Effector memory CD8-positive, alpha-beta T cell (primary cell): Measurements from ENCODE around the gene PDCL2.
"Not testable (repeated sequence)": the region's sequence is repeated elsewhere in the genome, so short reads cannot be mapped to it uniquely, and the experiment has no call there.

Experiments used
- ATAC-seq: fragments of 150-1000 bp; cut with Tn5 transposase; replicated peaks from 2 replicates; pipeline ENCODE4 v1.10.0; 2021; ENCODE audit warnings: mild to moderate bottlenecking, moderate library complexity
- DNase-seq, 3 experiments: peaks; one replicate each; pipeline ENCODE4 v3.0.0; 2021
- H3K27ac Mint-ChIP-seq, 2 donors: one replicate each; pipeline ENCODE4 v1.8.0; 2022; ENCODE audit warnings: mild to moderate bottlenecking in 2 of 2, mixed read lengths in 2 of 2, moderate library complexity in 2 of 2
- H3K27me3 Mint-ChIP-seq, 2 donors: one replicate each; pipeline ENCODE4 v1.8.0; 2022; ENCODE audit warnings: mixed read lengths in 2 of 2
- H3K36me3 Mint-ChIP-seq: one replicate; pipeline ENCODE4 v1.8.0; 2022; ENCODE audit warnings: mild to moderate bottlenecking, moderate library complexity, mixed read lengths; ENCODE audit not compliant: insufficient read depth
- H3K4me1 Mint-ChIP-seq, 2 donors: one replicate each; pipeline ENCODE4 v1.8.0; 2022; ENCODE audit warnings: low read depth in 2 of 2, mixed read lengths in 2 of 2
- H3K4me3 Mint-ChIP-seq, 2 donors: one replicate each; pipeline ENCODE4 v1.8.0; 2022; ENCODE audit warnings: mild to moderate bottlenecking in 2 of 2, mixed read lengths in 2 of 2, moderate library complexity in 2 of 2
- H3K9me3 Mint-ChIP-seq, 2 donors: one replicate each; pipeline ENCODE4 v1.8.0; 2022; ENCODE audit warnings: mixed read lengths in 2 of 2

Gene PDCL2

DNA sequence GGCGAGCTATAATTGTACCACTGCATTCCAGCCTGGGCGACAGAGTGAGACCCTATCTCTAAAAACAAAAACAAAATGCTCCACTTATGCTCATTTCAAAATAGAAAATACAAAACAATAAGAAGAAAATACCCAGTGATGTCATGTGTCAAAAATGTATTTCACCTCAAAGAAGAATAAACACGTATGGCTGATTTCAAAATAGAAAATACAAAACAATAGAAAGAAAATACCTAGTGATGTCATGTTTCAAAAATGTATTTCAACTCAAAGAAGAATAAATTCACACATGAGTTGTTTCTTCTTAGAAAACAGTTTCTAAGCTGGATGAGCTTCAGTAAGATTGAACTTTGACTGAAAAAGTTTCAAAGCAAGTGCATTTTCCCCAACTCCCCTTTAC lies 20.3 kb upstream of the PDCL2 start:
- Mint-ChIP-seq H3K27me3 (peaks cover 0 to 2% of the 10 kb centered on the region in 2 donors), H3K4me3 (no peak overlapping the region), H3K9me3 (no peaks in the 10 kb centered on the region), H3K36me3 (no peaks in the 10 kb centered on the region), H3K27ac (no peak overlapping the region), H3K4me1 (peaks cover 0 to 6% of the 10 kb centered on the region in 2 donors)
- DNase-seq (no peak), ATAC-seq (no peak)

DNA sequence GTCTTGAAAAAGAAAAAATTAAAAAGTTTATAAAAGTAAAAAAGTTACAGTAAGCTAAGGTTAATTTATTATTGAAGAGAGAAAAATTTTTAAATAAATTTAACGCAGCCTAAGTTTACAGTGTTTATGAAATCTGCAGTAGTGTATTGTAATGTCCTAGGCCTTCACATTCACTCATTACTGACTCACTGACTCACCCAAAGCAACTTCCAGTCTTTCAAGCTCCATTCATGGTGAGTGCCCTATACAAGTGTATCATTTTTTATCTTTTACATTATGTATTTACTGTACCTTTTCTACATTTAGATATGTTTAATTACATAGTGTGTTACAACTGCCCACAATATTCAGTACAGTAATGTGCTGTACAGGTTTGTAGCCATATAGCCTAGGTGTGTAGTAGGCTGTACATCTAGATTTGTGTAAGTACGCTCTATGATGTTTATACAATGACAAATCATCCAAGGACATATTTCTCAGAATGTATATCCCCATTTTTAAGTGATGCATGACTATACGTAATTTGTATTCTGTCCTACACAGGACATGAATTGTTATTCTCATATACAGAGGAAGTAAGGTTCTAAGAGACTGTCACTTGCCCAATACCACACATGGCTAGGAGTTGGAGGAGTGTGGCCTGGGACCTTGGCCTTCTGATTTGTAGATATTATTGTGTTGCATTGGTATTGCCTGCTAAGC lies 19.5 kb upstream of the PDCL2 start:
- Mint-ChIP-seq H3K9me3 (no peaks in the 10 kb centered on the region), H3K27me3 (no peaks in the 10 kb centered on the region), H3K4me1 (peaks cover 0 to 6% of the 10 kb centered on the region in 2 donors), H3K36me3 (no peaks in the 10 kb centered on the region), H3K27ac (no peak overlapping the region), H3K4me3 (no peak overlapping the region)
- DNase-seq: no peak
- ATAC-seq: no peak

DNA sequence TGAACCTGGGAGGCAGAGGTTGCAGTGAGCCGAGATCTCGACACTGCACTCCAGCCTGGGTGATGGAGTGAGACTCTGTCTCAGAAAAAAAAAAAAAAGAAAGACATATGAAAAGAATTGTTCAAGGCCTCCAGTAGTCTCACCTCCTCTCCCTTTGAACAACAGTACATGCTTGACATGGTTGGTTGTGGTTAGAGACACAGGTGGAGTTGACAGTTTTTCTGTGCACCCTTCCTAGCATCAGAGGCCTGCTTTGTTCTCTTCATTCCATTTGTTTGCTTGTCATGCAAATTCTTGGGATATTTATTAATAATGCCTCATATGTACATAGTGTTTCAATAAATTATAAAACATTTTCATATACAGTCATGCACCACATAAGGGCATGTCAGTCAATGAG lies 18.3 kb upstream of the PDCL2 start:
- H3K36me3 Mint-ChIP-seq: no peaks in the 10 kb centered on the region
- peaks cover 0 to 6% of the 10 kb centered on the region in 2 donors for H3K4me1 Mint-ChIP-seq
- ATAC-seq (peak; percentile 15), DNase-seq (no peak)
- peak overlapping the region in 1 of 2 donors; percentile 75 for H3K4me3 Mint-ChIP-seq
- H3K27me3 Mint-ChIP-seq: peaks cover 0 to 1% of the 10 kb centered on the region in 2 donors
- peak overlapping the region in 1 of 2 donors; percentile 88 for H3K27ac Mint-ChIP-seq
- H3K9me3 Mint-ChIP-seq: no peaks in the 10 kb centered on the region

DNA sequence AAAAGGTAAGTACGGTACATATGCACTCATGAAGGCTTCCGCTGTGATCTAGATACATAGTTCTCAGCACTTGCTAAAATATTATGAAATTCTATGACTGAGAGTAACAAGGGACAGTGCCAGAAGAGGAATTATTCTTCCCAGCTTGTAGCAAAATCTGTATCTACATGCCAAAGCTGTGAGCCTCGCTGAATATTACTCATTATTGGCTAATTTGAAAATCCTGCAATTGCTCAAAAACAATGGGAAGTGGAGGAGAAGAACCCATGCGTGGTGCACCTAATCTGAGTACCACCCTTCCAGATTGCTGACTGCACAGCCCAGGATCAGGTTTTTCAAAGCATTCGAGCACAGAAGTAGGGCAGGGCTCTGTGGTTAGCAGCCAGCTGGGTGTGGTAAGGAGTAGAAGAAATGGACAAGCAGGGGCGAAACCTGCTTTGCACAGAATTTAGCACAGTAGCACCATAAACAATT lies 17.4 kb upstream of the PDCL2 start:
- peak overlapping the region in 1 of 2 donors; percentile 88 for H3K27ac Mint-ChIP-seq
- H3K4me3 Mint-ChIP-seq: peak overlapping the region; percentile 25 to 75
- H3K27me3 Mint-ChIP-seq: peaks cover 6 to 8% of the 10 kb centered on the region in 2 donors
- ATAC-seq: peak; percentile 88
- peak in 1 of 3 experiments; percentile 8 for DNase-seq
- H3K4me1 Mint-ChIP-seq: peaks cover 0 to 6% of the 10 kb centered on the region in 2 donors
- H3K36me3 Mint-ChIP-seq: no peaks in the 10 kb centered on the region
- no peaks in the 10 kb centered on the region for H3K9me3 Mint-ChIP-seq

DNA sequence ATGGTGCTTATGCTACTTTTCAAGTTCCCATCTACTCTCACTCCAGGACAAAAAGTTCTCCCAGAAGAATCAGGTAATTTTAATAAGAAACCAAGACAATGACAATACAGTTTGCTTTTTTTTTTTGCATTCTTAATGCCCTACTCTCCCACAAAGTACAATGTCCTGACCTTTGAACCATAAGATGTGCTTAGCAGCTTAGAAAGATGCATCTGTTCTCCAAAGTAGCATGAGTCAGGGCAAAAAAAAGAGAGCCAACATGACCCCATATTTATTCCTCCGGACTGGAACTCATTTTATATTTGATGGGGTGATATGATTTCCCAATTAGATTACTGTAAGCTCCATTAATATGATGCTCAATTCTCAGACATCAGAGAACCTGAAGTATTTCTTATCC lies 16.5 kb upstream of the PDCL2 start:
- Mint-ChIP-seq H3K27me3 (peaks cover 6 to 8% of the 10 kb centered on the region in 2 donors), H3K36me3 (no peaks in the 10 kb centered on the region), H3K27ac (no peak overlapping the region)

DNA sequence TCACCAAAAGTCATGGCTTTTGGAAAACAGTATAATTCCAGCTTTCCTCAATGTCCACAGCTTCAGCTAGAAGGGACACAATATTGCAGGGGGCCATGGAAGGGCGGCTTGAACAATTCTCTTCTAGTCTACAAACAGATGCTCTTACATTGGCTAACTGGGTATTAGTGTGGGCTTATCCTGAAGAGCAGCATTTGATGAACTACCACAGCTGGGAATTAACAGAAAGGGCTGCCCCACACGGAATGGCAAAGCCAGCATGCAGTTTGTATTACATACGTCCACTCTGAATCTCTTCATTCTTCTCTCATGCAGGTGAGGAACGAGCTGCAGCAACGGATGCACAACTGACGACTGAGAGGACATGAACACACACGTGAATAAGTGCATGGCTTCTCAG lies 13.0 kb upstream of the PDCL2 start:
- ATAC-seq (no peak), DNase-seq (no peak)
- Mint-ChIP-seq H3K4me1 (peaks cover 0 to 6% of the 10 kb centered on the region in 2 donors), H3K4me3 (no peak overlapping the region), H3K27ac (no peak overlapping the region), H3K27me3 (peaks cover 6 to 8% of the 10 kb centered on the region in 2 donors), H3K36me3 (no peaks in the 10 kb centered on the region), H3K9me3 (no peaks in the 10 kb centered on the region)

More for the DNA sequence above, 16.5 kb upstream of the PDCL2 start:
- H3K4me3 Mint-ChIP-seq: no peak overlapping the region
- no peaks in the 10 kb centered on the region for H3K9me3 Mint-ChIP-seq
- ATAC-seq (no peak), DNase-seq (no peak)
- peaks cover 0 to 6% of the 10 kb centered on the region in 2 donors for H3K4me1 Mint-ChIP-seq

DNA sequence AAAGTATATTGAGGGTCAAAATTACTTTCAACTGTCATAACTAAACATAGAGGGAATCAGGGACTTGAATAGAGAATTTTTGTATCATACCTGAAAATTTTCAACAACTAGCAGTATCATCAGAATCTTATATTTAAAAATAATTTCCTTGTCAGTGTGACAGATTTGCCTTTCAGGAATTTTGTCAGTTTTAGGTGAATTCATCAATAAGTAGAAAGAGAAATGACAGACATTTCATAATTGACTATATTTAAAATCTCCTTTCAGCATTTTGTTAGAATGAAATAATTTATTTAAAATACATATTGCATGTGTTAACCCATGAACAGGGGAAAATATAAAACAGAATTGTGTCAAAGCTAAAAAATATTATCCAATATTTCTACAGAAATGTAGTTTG lies 8.6 kb upstream of the PDCL2 start:
- DNase-seq (no peak), ATAC-seq (no peak)
- no peaks in the 10 kb centered on the region for H3K36me3 Mint-ChIP-seq
- peaks cover 6 to 13% of the 10 kb centered on the region in 2 donors for H3K27me3 Mint-ChIP-seq
- H3K27ac Mint-ChIP-seq: no peak overlapping the region
- no peaks in the 10 kb centered on the region for H3K4me1 Mint-ChIP-seq
- no peaks in the 10 kb centered on the region for H3K9me3 Mint-ChIP-seq
- no peak overlapping the region for H3K4me3 Mint-ChIP-seq

DNA sequence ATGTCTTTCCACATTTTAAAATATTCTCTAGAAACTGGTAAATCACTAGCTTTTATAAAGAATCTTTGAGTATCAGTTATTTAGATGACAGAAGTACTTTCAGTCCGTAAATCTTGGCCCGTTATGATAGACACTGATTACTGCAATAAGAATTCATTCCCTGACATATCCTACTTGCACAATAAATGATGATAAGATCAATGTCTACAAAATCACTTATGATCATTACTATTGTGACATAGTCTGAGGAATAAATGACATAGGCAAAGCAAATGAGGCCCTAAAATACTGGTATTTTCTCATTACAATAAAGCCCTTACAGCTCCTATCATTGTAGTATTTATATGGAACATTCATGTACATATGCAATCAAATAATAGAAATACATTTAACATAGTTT lies 6.6 kb upstream of the PDCL2 start:
- Mint-ChIP-seq H3K36me3 (no peaks in the 10 kb centered on the region), H3K4me3 (no peak overlapping the region), H3K4me1 (no peaks in the 10 kb centered on the region), H3K9me3 (no peaks in the 10 kb centered on the region), H3K27ac (no peak overlapping the region), H3K27me3 (peaks cover 0 to 5% of the 10 kb centered on the region in 2 donors)
- no peak for ATAC-seq
- no peak for DNase-seq

DNA sequence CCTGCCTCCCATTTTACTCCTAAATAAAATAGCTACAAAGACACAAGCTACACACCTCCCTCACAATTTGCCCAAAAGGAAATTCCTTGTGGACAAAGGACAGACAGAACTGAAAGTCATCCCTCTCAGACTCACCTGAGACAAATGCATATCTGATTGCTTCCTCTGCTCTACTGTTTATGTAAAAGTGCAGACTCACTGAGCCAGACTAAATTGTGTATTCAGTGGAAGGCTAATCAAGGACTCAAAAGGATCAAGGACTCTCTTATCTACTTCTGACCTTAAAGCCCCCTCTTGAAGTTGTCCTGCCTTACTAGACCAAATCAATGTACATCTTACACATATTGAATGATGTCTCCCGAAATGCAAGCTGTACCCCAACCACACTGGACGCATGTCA lies 3.9 kb downstream of the PDCL2 start:
- H3K36me3 Mint-ChIP-seq: no peaks in the 10 kb centered on the region
- ATAC-seq (no peak), DNase-seq (no peak)
- H3K4me1 Mint-ChIP-seq: no peaks in the 10 kb centered on the region
- peaks cover 2 to 15% of the 10 kb centered on the region in 2 donors for H3K9me3 Mint-ChIP-seq
- H3K27ac Mint-ChIP-seq: no peak overlapping the region
- peaks cover 15 to 22% of the 10 kb centered on the region in 2 donors for H3K27me3 Mint-ChIP-seq
- no peak overlapping the region for H3K4me3 Mint-ChIP-seq

DNA sequence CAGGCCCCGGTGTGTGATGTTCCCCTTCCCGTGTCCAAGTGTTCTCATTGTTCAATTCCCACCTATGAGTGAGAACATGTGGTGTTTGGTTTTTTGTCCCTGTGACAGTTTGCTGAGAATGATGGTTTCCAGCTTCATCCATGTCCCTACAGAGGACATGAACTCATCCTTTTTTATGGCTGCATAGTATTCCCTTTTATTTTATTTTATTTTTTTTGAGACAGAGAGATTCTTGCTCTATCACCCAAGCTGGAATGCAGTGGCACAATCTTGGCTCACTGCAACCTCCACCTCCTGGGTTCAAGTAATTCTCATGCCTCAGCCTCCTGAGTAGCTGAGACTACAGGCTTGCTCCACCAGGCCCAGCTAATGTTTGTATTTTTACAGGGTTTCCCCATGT lies 9.3 kb downstream of the PDCL2 start:
- not testable (repeated sequence) for DNase-seq, H3K36me3 Mint-ChIP-seq, H3K9me3 Mint-ChIP-seq, H3K4me1 Mint-ChIP-seq, H3K27ac Mint-ChIP-seq, H3K27me3 Mint-ChIP-seq, ATAC-seq, H3K4me3 Mint-ChIP-seq

DNA sequence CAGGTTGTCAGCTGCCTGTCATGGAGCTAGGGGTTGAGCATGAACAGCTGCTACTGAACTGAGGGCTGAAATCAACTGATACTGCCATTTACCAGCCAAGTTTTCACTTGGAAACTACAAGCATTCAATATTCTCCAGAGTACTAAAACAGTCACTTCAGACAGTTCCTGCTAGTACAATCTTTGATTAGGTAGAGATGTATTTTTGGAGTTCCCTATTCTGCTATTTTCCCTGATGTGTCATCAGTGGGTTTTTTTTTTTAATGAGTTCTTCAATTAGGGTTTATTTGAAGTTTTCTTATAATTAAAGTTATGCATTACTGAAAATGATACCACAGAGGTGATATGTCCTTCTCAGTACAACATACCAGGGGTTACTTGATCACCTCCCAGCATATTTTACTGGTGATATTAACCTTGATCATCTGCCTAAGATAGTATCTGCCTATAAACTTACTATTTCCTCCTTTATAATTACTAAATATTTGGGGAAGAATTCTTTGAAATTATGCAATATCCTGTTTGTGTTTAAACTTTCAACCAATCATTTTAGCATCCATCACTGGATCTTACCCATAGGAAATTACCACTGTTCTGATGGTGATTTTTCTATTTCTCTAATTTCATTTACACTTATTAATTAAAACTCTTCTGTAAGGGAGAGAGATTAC lies 13.6 kb downstream of the PDCL2 start:
- H3K4me1 Mint-ChIP-seq: no peaks in the 10 kb centered on the region
- no peak for ATAC-seq
- H3K9me3 Mint-ChIP-seq: peaks cover 4% of the 10 kb centered on the region in 2 donors
- H3K27me3 Mint-ChIP-seq: peaks cover 3 to 6% of the 10 kb centered on the region in 2 donors
- H3K4me3 Mint-ChIP-seq: no peak overlapping the region
- DNase-seq: no peak
- H3K27ac Mint-ChIP-seq: no peak overlapping the region
- H3K36me3 Mint-ChIP-seq: no peaks in the 10 kb centered on the region

DNA sequence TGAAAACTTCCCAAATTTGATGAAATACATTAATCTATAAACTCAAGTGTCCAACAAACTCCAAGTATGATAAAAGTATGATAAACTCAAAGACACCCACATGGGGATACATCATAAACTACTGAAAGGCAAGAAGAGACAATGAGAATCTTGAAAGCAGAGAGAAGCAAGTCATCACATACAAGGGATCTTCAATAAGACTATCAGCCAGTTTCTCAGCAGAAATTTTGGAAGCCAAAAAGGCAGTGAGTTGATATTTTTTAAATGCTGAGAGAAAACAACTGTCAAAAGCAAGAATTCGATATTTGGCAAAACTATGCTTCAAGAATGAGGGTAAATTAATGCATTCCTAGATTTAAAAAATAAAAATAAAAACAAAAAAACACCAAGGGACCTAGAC lies 16.5 kb downstream of the PDCL2 start:
- Mint-ChIP-seq H3K9me3 (peaks cover 0 to 4% of the 10 kb centered on the region in 2 donors), H3K27ac (no peak overlapping the region), H3K4me3 (no peak overlapping the region), H3K27me3 (peaks cover 0 to 6% of the 10 kb centered on the region in 2 donors), H3K36me3 (no peaks in the 10 kb centered on the region), H3K4me1 (no peaks in the 10 kb centered on the region)
- no peak for ATAC-seq
- DNase-seq: no peak

DNA sequence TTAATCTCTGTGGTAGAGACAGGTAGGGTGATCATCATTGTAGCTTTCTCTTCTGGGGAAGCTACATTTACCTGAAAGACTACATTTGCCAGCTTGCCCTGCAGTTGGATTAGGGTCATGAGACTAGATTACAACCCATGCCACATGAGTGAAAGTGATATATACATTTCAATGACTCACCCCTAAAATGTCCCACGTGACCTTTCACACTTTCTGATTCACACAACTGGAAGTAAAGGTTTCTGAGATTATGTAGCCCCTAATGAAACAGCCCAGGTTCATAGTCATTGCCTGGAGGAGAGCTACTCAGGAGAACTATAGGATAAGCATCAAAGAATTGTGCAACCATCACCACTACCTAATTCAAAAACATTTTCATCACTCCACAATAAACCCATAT lies 17.8 kb downstream of the PDCL2 start:
- DNase-seq: no peak
- Mint-ChIP-seq H3K27ac (no peak overlapping the region), H3K4me1 (no peaks in the 10 kb centered on the region), H3K9me3 (peaks cover 0 to 4% of the 10 kb centered on the region in 2 donors), H3K27me3 (peaks cover 0 to 6% of the 10 kb centered on the region in 2 donors), H3K36me3 (no peaks in the 10 kb centered on the region), H3K4me3 (no peak overlapping the region)
- ATAC-seq: no peak

DNA sequence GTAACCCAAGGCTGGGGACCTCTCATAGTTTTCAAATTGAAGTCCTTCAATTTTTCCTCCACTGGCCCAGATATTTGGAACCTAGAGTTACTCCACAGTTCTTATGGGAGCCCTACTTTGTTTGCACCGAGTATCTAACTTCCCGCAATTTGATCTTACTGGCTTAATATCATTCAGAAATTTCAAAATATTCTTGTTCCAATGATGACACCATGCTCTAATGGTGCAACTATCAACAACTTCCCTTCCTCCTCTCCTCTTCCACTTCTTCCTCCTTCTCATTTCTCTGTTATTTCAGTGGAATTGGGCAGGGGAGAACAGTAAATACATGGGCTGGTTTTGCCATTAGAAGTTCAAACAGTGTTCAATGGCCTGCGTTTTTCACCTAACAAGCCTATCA lies 20.2 kb downstream of the PDCL2 start:
- Mint-ChIP-seq H3K9me3 (peaks cover 0 to 4% of the 10 kb centered on the region in 2 donors), H3K36me3 (no peaks in the 10 kb centered on the region), H3K27ac (no peak overlapping the region), H3K4me1 (no peaks in the 10 kb centered on the region), H3K4me3 (no peak overlapping the region), H3K27me3 (peaks cover 0 to 6% of the 10 kb centered on the region in 2 donors)
- ATAC-seq (no peak), DNase-seq (no peak)
